ENCODE measurements around the gene FAT4. TPM values are rescaled to one million over a fixed set of nuclear protein-coding genes. Genes with fewer than 3 reads are reported as not detected.
A peak's percentile ranks its signal among the peaks of the same experiment; 100 is the strongest.

FAT4 gene
- total RNA-seq (10 to 100 TPM in 7 of 10 donors, 1 to 10 TPM in 3; 5.4 to 16.5 (median 11.6) TPM), polyA plus RNA-seq (1 to 10 TPM; 1.7 to 2.2 TPM)
- long read RNA-seq, donor 1, partial matches to known transcripts, result 1 of 7 reads
- long read RNA-seq, donor 1, other reads (novel, unspliced or antisense), result 6 of 7 reads
- long read RNA-seq, donor 2, partial matches to known transcripts, result 0 of 1 reads
- long read RNA-seq, donor 2, other reads (novel, unspliced or antisense), result 1 of 1 reads
- long read RNA-seq, donor 3, partial matches to known transcripts, result 2 of 6 reads
- long read RNA-seq, donor 3, other reads (novel, unspliced or antisense), result 4 of 6 reads

GRCh38 chr4:125314676-125315575 lies at the start of gene FAT4:
FAT4 (plus strand) TSS chr4:125314955; CDS start chr4:125316412, 1,457 bp downstream.
- peak; percentile 92 to 97 (median 94) for ATAC-seq
- Histone ChIP-seq H3K27me3 (peaks cover 0 to 55% (median 0%) of the 10 kb centered on the region in 7 donors), H3K27ac (peak within 1 kb of the TSS; percentile 76 to 97 (median 94)), H3K4me1 (peaks cover 0 to 50% (median 30%) of the 10 kb centered on the region in 9 donors), H3K4me3 (peak within 1 kb of the TSS; percentile 83 to 97 (median 92)), H3K36me3 (peaks cover 0 to 14% (median 0%) of the 10 kb centered on the region in 9 donors), H3K9me3 (peaks cover 0 to 10% (median 0%) of the 10 kb centered on the region in 11 donors)
- intact Hi-C loops (cut with DNase I), result loop anchor here in 9 of 10 donors (2.0 to 10.0 kb wide), 17 partner anchors 77 to 1290 kb away; no protein-coding TSS in a partner anchor
- 0% methylated on average over 66 to 68 of the region's 68 CpGs for WGBS, 2 donors
- peak in 5 of 9 donors; percentile 15 to 59 (median 59) for TF ChIP-seq CTCF (IDR thresholded peaks at IDR 0.05)
- peak; percentile 96 to 97 for DNase-seq

GRCh38 chr4:125265846-125266245 lies 48.9 kb upstream of the FAT4 start:
- no peak overlapping the region for H3K27ac ChIP-seq
- H3K27me3 ChIP-seq, result no peaks in the 10 kb centered on the region
- DNase-seq, result no peak
- peaks cover 0 to 4% (median 0%) of the 10 kb centered on the region in 9 donors for H3K4me1 ChIP-seq
- intact Hi-C loops (cut with DNase I), result no loop called here
- no peaks in the 10 kb centered on the region for H3K9me3 ChIP-seq
- ATAC-seq, result no peak
- no peak overlapping the region for H3K4me3 ChIP-seq
- H3K36me3 ChIP-seq, result no peaks in the 10 kb centered on the region
- no peak for TF ChIP-seq CTCF (IDR thresholded peaks at IDR 0.05)
- 94 to 96% methylated on average over 5 of the region's 5 CpGs for WGBS, 2 donors

GRCh38 chr4:125266901-125267604 lies 47.7 kb upstream of the FAT4 start:
- no peaks in the 10 kb centered on the region for H3K36me3 ChIP-seq

More at GRCh38 chr4:125266901-125267604, 47.7 kb upstream of the FAT4 start:
- no peak overlapping the region for H3K4me3 ChIP-seq
- H3K9me3 ChIP-seq, result no peaks in the 10 kb centered on the region
- no peaks in the 10 kb centered on the region for H3K27me3 ChIP-seq
- peaks cover 0 to 4% (median 0%) of the 10 kb centered on the region in 9 donors for H3K4me1 ChIP-seq
- intact Hi-C loops (cut with DNase I), result no loop called here
- DNase-seq (no peak), ATAC-seq (no peak)
- no peak overlapping the region for H3K27ac ChIP-seq
- 61% methylated on average over 7 of the region's 7 CpGs for WGBS, 2 donors
- TF ChIP-seq CTCF (IDR thresholded peaks at IDR 0.05), result no peak
